ENCODE data around the gene ARHGAP8.

GRCh38 chr22:44727709-44728108 is 24.7 kb upstream of the ARHGAP8 start:
- no peak for TF ChIP-seq CTCF (conservative IDR thresholded peaks at IDR 0.05 in 1 of 2, IDR thresholded peaks at IDR 0.05 in 1 of 2; ENCODE audit: extremely low read depth in 1 of 2, insufficient read depth in 1 of 2, low read depth in 1 of 2, low read length in 2 of 2)
- no peak for TF ChIP-seq EZH2 (IDR thresholded peaks at IDR 0.05; ENCODE audit: borderline replicate concordance, low read length)

Measured in mammary epithelial cell (primary cell).